Esophagus muscularis mucosa (tissue), 3 donors: ENCODE data around the gene GMDS.

Source experiments
- EP300 ChIP-seq: sonication (generic); formaldehyde crosslinking; IDR thresholded peaks from one replicate; pipeline ENCODE4 v1.6.1; 2017; ENCODE audit warnings: antibody characterized with exemption
- POLR2A ChIP-seq: fragments of 450-650 bp; IDR thresholded peaks from one replicate; pipeline ENCODE4 v1.6.1; 2017; ENCODE audit warnings: antibody characterized with exemption, moderate library complexity, mild to moderate bottlenecking, low read depth
- POLR2AphosphoS5 ChIP-seq, 2 donors: sonication (generic); formaldehyde crosslinking; IDR thresholded peaks; one replicate each; pipeline ENCODE4 v1.6.1; 2017; ENCODE audit warnings: antibody characterized with exemption in 2 of 2

- TF ChIP-seq EP300 = no peak
- no peak for TF ChIP-seq POLR2AphosphoS5 (IDR thresholded peaks at IDR 0.05)
- no peak for TF ChIP-seq POLR2A
Measured at GRCh38 chr6:1841136-1841535, 404.3 kb downstream of the GMDS start.
